MCF 10A (cell line): Measurements from ENCODE around the gene CLASRP. TPM values are rescaled to one million over a fixed set of nuclear protein-coding genes. Genes with fewer than 3 reads are reported as not detected.

Experiments used
- BruUV-seq: library from RNA; stranded (reverse); fragments of 400-500 nt; replicated peaks from 2 replicates; lab custom pipeline; 2021; lab: Mats Ljungman, UMichigan
- CTCF ChIA-PET: fragments of 300-600 bp; sonication (Branson Sonifier 250); formaldehyde crosslinking; extraction: SDS; loops from one replicate; lab custom pipeline; 2021; ENCODE audit warnings: antibody characterized with exemption, inconsistent platforms; lab: Yijun Ruan, JAX
- POLR2A ChIA-PET: fragments of 300-600, 350-650 bp; sonication (Branson Sonifier 250); formaldehyde crosslinking; extraction: SDS; loops from one replicate; lab custom pipeline; 2020; ENCODE audit warnings: antibody characterized with exemption, inconsistent platforms; lab: Yijun Ruan, JAX
- DNase-seq: peaks from one replicate; pipeline ENCODE4 v3.0.0-alpha.2; 2018; ENCODE audit not compliant: unreplicated experiment
- H3K27ac Mint-ChIP-seq: one replicate; pipeline ENCODE4 v1.8.0; 2022; ENCODE audit warnings: mild to moderate bottlenecking, low read depth, mixed read lengths; ENCODE audit not compliant: unreplicated experiment
- H3K27me3 Mint-ChIP-seq: one replicate; pipeline ENCODE4 v1.8.0; 2022; ENCODE audit warnings: mixed read lengths; ENCODE audit not compliant: insufficient read depth, unreplicated experiment
- H3K36me3 Mint-ChIP-seq: one replicate; pipeline ENCODE4 v1.8.0; 2022; ENCODE audit warnings: mild to moderate bottlenecking, moderate library complexity, mixed read lengths; ENCODE audit not compliant: insufficient read depth, unreplicated experiment
- H3K4me1 Mint-ChIP-seq: one replicate; pipeline ENCODE4 v1.8.0; 2022; ENCODE audit warnings: mixed read lengths; ENCODE audit not compliant: insufficient read depth, unreplicated experiment
- H3K4me3 Mint-ChIP-seq: one replicate; pipeline ENCODE4 v1.8.0; 2022; ENCODE audit warnings: mild to moderate bottlenecking, moderate library complexity, mixed read lengths; ENCODE audit not compliant: unreplicated experiment
- H3K9me3 Mint-ChIP-seq: one replicate; pipeline ENCODE4 v1.8.0; 2022; ENCODE audit warnings: mixed read lengths; ENCODE audit not compliant: unreplicated experiment
- CTCF ChIP-seq: fragments of 200-600 bp; IDR thresholded peaks from one replicate; pipeline ENCODE4 v1.8.0; 2022; ENCODE audit warnings: antibody characterized with exemption, mild to moderate bottlenecking; ENCODE audit not compliant: unreplicated experiment
- intact Hi-C: fragments of 100-400 bp; cut with micrococcal nuclease; formaldehyde crosslinking; loops from 2 replicates; pipeline ENCODE4 v1.14.1; 2022
- total RNA-seq: library from RNA; stranded (reverse); gene quantifications from 2 replicates; pipeline ENCODE4 v1.2.3, GENCODE V29; 2022

CLASRP gene
- total RNA-seq, 1 experiment from 2014 or later: 83.5 TPM

GRCh38 chr19:45070861-45071544 lies 32.2 kb downstream of the CLASRP start:
- ChIA-PET CTCF (interaction anchor here (3.4 kb wide), 1 partner anchor 11 kb away, joined by 13 read pairs; no protein-coding TSS in a partner anchor), POLR2A (no interaction called here)
- H3K27ac Mint-ChIP-seq: no peak overlapping the region
- no peak for DNase-seq
- no peak overlapping the region for H3K4me3 Mint-ChIP-seq
- BruUV-seq: no TSS peak
- H3K27me3 Mint-ChIP-seq: no peaks in the 10 kb centered on the region
- H3K36me3 Mint-ChIP-seq: peaks cover 50% of the 10 kb centered on the region
- H3K9me3 Mint-ChIP-seq: no peaks in the 10 kb centered on the region
- intact Hi-C loops: no loop called here
- no peaks in the 10 kb centered on the region for H3K4me1 Mint-ChIP-seq
- TF ChIP-seq CTCF: no peak

- no peaks in the 10 kb centered on the region for H3K27me3 Mint-ChIP-seq
- intact Hi-C loops: no loop called here
- CTCF ChIA-PET: interaction anchor here (3.4 kb wide), 1 partner anchor 12 kb away, joined by 13 read pairs; no protein-coding TSS in a partner anchor
- no peak overlapping the region for H3K4me3 Mint-ChIP-seq
- no peak overlapping the region for H3K27ac Mint-ChIP-seq
- no peak for DNase-seq
- H3K4me1 Mint-ChIP-seq: peaks cover under 1% of the 10 kb centered on the region
- peaks cover 50% of the 10 kb centered on the region for H3K36me3 Mint-ChIP-seq
- no peak for TF ChIP-seq CTCF
- no TSS peak for BruUV-seq
- POLR2A ChIA-PET: interaction anchor here (1.1 to 1.2 kb wide), 2 partner anchors 20 to 32 kb away, joined by 3 to 9 read pairs; partner anchors contain the start of gene CLASRP
- H3K9me3 Mint-ChIP-seq: no peaks in the 10 kb centered on the region
Observed at GRCh38 chr19:45071545-45071938, 32.7 kb downstream of the CLASRP start.

GRCh38 chr19:45071969-45072790 lies 33.3 kb downstream of the CLASRP start:
- CTCF ChIA-PET: interaction anchor here (0.6 to 3.4 kb wide), 2 partner anchors 13 to 14 kb away, joined by 3 to 13 read pairs; no protein-coding TSS in a partner anchor
- no peak overlapping the region for H3K4me3 Mint-ChIP-seq
- H3K4me1 Mint-ChIP-seq: peaks cover 7% of the 10 kb centered on the region
- H3K36me3 Mint-ChIP-seq: peaks cover 50% of the 10 kb centered on the region
- H3K27me3 Mint-ChIP-seq: no peaks in the 10 kb centered on the region
- no peak overlapping the region for H3K27ac Mint-ChIP-seq
- POLR2A ChIA-PET: interaction anchor here (0.6 to 1.2 kb wide), 4 partner anchors 19 to 376 kb away, joined by 3 to 9 read pairs (median 3); partner anchors contain the start of gene CLASRP
- no TSS peak for BruUV-seq
- no peak for TF ChIP-seq CTCF
- intact Hi-C loops: no loop called here
- no peak for DNase-seq
- no peaks in the 10 kb centered on the region for H3K9me3 Mint-ChIP-seq
